Trophoblast cell (in vitro differentiated cells and primary cell): ENCODE results near the gene OR9I1.

Experiments used
- DNase-seq, 2 donors: peaks; one replicate each; pipeline ENCODE4 v3.0.0-alpha.2; 2016
- H2AFZ ChIP-seq: 2 replicates; pipeline ENCODE4 v1.6.1; 2013; ENCODE audit warnings: low read length, moderate library complexity, mild to moderate bottlenecking; ENCODE audit not compliant: insufficient read depth, poor library complexity
- H2AK5ac ChIP-seq: 2 replicates; pipeline ENCODE4 v1.6.1; 2013; ENCODE audit warnings: mild to moderate bottlenecking, low read length
- H2BK120ac ChIP-seq: 2 replicates; pipeline ENCODE4 v1.6.1; 2013; ENCODE audit warnings: low read length, mild to moderate bottlenecking, moderate library complexity; ENCODE audit not compliant: insufficient read depth, poor library complexity
- H2BK12ac ChIP-seq: 2 replicates; pipeline ENCODE4 v1.6.1; 2013; ENCODE audit warnings: mild to moderate bottlenecking, low read length, moderate library complexity
- H2BK5ac ChIP-seq: 2 replicates; pipeline ENCODE4 v1.6.1; 2013; ENCODE audit warnings: low read length, low read depth, moderate library complexity, mild to moderate bottlenecking; ENCODE audit not compliant: poor library complexity
- H3K14ac ChIP-seq: 2 replicates; pipeline ENCODE4 v1.6.1; 2013; ENCODE audit warnings: mild to moderate bottlenecking, low read length
- H3K18ac ChIP-seq: 2 replicates; pipeline ENCODE4 v1.6.1; 2013; ENCODE audit warnings: mild to moderate bottlenecking, low read length
- H3K23ac ChIP-seq: 2 replicates; pipeline ENCODE4 v1.6.1; 2013; ENCODE audit warnings: low read length
- H3K27ac ChIP-seq: 2 replicates; pipeline ENCODE4 v1.5.1; 2013; ENCODE audit warnings: low read depth, mild to moderate bottlenecking, inconsistent platforms, low read length, moderate library complexity
- H3K27me3 ChIP-seq: 2 replicates; pipeline ENCODE4 v1.6.1; 2013; ENCODE audit warnings: inconsistent platforms, mild to moderate bottlenecking, low read length, moderate library complexity; ENCODE audit not compliant: insufficient read depth
- H3K36me3 ChIP-seq, 2 experiments: 1 replicate in 1 of 2; 2 replicates in 1 of 2; pipeline ENCODE4 v1.6.1; 2013; ENCODE audit warnings: low read length in 2 of 2, mild to moderate bottlenecking in 2 of 2, moderate library complexity in 1 of 2; ENCODE audit not compliant: insufficient read depth in 2 of 2, control insufficient read depth in 1 of 2
- H3K4ac ChIP-seq: 2 replicates; pipeline ENCODE4 v1.6.1; 2013; ENCODE audit warnings: low read depth, mild to moderate bottlenecking, low read length, moderate library complexity
- H3K4me1 ChIP-seq, 2 experiments: 1 replicate in 1 of 2; 2 replicates in 1 of 2; pipeline ENCODE4 v1.6.1; 2013; ENCODE audit warnings: low read length in 2 of 2, mild to moderate bottlenecking in 2 of 2, moderate library complexity in 1 of 2; ENCODE audit not compliant: insufficient read depth in 2 of 2, control insufficient read depth in 1 of 2
- H3K4me2 ChIP-seq: 2 replicates; pipeline ENCODE4 v1.6.1; 2013; ENCODE audit warnings: inconsistent platforms, mild to moderate bottlenecking, low read length, moderate library complexity
- H3K4me3 ChIP-seq: 2 replicates; pipeline ENCODE4 v1.5.1; 2013; ENCODE audit warnings: mild to moderate bottlenecking, low read depth, low read length, inconsistent platforms
- H3K79me1 ChIP-seq: one replicate; pipeline ENCODE4 v1.6.1; 2013; ENCODE audit warnings: low read length
- H3K79me2 ChIP-seq: 2 replicates; pipeline ENCODE4 v1.6.1; 2013; ENCODE audit warnings: low read length, mild to moderate bottlenecking; ENCODE audit not compliant: control insufficient read depth, insufficient read depth, poor library complexity
- H3K9ac ChIP-seq: 2 replicates; pipeline ENCODE4 v1.6.1; 2013; ENCODE audit warnings: mild to moderate bottlenecking, low read length
- H3K9me3 ChIP-seq: 2 replicates; pipeline ENCODE4 v1.6.1; 2013; ENCODE audit warnings: low read depth, mild to moderate bottlenecking, control low read depth, inconsistent platforms, low read length; ENCODE audit not compliant: insufficient read depth
- H4K12ac ChIP-seq: 2 replicates; pipeline ENCODE4 v1.6.1; 2013; ENCODE audit warnings: low read depth, mild to moderate bottlenecking, low read length, moderate library complexity
- H4K8ac ChIP-seq: 2 replicates; pipeline ENCODE4 v1.6.1; 2013; ENCODE audit warnings: low read depth, mild to moderate bottlenecking, low read length, moderate library complexity
- H4K91ac ChIP-seq: one replicate; pipeline ENCODE4 v1.6.1; 2013; ENCODE audit warnings: low read depth, mild to moderate bottlenecking, low read length, moderate library complexity
- WGBS: extraction: QIAGEN DNeasy Blood & Tissue Kit; methylation state at CpG from one replicate; pipeline ENCODE4 v1.1.7; 2013; ENCODE audit warnings: missing lambda C conversion rate; ENCODE audit not compliant: insufficient read length, insufficient coverage; ENCODE audit errors: extremely low coverage; 5-methylcytosine and 5-hydroxymethylcytosine counted together

The OR9I1 gene

DNA sequence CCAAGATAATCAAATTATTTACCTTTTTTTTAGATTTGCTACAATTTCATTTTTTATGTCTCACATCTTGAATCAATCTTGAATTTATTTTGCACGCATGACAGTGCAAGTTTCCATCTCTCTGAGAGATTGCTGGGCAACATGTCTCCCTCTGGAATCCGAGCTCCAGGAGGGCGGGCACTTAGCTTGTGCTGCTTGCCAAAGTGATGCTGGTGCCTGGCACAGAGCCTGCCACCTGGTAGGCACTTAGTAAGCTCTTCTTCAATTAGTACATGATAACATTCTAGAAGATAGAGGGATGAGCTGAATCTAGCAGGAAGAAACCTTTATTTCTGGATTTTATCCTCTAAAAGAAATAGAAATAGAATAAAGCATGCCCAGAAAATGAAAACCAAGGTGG lies 27.5 kb upstream of the OR9I1 start:
- no peak overlapping the region for H2BK5ac ChIP-seq
- no peak overlapping the region for H3K14ac ChIP-seq

DNA sequence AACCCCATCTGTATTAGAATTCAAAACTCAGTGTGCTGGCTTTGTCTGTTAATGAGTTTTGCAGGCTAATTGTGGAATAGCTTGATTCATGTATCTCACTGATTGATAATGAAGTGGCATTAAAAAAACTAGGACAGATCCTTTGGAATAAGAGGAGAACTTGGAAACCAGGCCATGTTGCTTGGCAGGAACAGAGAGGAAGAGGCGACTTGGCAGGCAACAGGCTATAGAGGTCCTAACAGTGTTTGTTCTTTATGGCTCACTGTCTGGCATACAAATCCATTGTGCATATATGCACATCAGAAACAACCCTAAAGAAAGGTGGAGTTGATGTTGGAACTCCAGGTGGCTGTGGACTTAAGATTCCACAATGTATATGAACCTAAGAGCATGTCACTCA lies 17.4 kb upstream of the OR9I1 start:
- WGBS = no CpG with 5 or more reads among the region's 1 CpG
- Histone ChIP-seq H3K18ac (no peak overlapping the region), H3K14ac (no peak overlapping the region), H3K79me2 (no peaks in the 10 kb centered on the region), H3K23ac (no peak overlapping the region), H3K9ac (no peak overlapping the region), H2BK5ac (no peak overlapping the region), H2BK12ac (no peak overlapping the region), H3K4me1 (no peaks in the 10 kb centered on the region), H3K4ac (no peak overlapping the region), H3K36me3 (no peaks in the 10 kb centered on the region), H3K4me3 (no peak overlapping the region), H2BK120ac (no peak overlapping the region), H3K27me3 (no peaks in the 10 kb centered on the region), H4K8ac (no peak overlapping the region), H4K91ac (no peak overlapping the region), H3K9me3 (no peaks in the 10 kb centered on the region), H4K12ac (no peak overlapping the region), H2AFZ (no peak overlapping the region), H3K79me1 (no peaks in the 10 kb centered on the region), H3K4me2 (no peak overlapping the region), H3K27ac (no peak overlapping the region), H2AK5ac (no peak overlapping the region)
- DNase-seq = no peak

More for the DNA sequence above, 27.5 kb upstream of the OR9I1 start:
- Histone ChIP-seq H3K4me1 (no peaks in the 10 kb centered on the region), H3K4ac (no peak overlapping the region), H2BK120ac (no peak overlapping the region), H3K4me2 (no peak overlapping the region), H3K79me1 (no peaks in the 10 kb centered on the region), H3K4me3 (no peak overlapping the region), H3K27ac (no peak overlapping the region), H3K9ac (no peak overlapping the region), H2AK5ac (no peak overlapping the region), H3K9me3 (no peaks in the 10 kb centered on the region), H2BK12ac (no peak overlapping the region), H3K18ac (no peak overlapping the region), H4K12ac (no peak overlapping the region), H3K36me3 (no peaks in the 10 kb centered on the region), H3K27me3 (no peaks in the 10 kb centered on the region), H3K23ac (no peak overlapping the region), H3K79me2 (no peaks in the 10 kb centered on the region), H2AFZ (no peak overlapping the region), H4K91ac (no peak overlapping the region), H4K8ac (no peak overlapping the region)
- WGBS = no CpG with 5 or more reads among the region's 3 CpGs
- no peak for DNase-seq

GRCh38 chr11:58135171-58135570 lies 9.8 kb upstream of the OR9I1 start:
- H2BK12ac ChIP-seq = no peak overlapping the region
- no peak overlapping the region for H3K27ac ChIP-seq
- H3K4ac ChIP-seq = no peak overlapping the region
- H3K79me2 ChIP-seq = no peaks in the 10 kb centered on the region
- no peak overlapping the region for H2AFZ ChIP-seq
- no peak overlapping the region for H2AK5ac ChIP-seq
- H3K27me3 ChIP-seq = no peaks in the 10 kb centered on the region
- H3K79me1 ChIP-seq = no peaks in the 10 kb centered on the region
- H3K9me3 ChIP-seq = no peaks in the 10 kb centered on the region
- H3K9ac ChIP-seq = no peak overlapping the region
- H3K23ac ChIP-seq = no peak overlapping the region
- H4K8ac ChIP-seq = no peak overlapping the region
- no peaks in the 10 kb centered on the region for H3K4me1 ChIP-seq
- H3K18ac ChIP-seq = no peak overlapping the region
- H2BK5ac ChIP-seq = no peak overlapping the region
- no peaks in the 10 kb centered on the region for H3K36me3 ChIP-seq
- H4K91ac ChIP-seq = no peak overlapping the region
- H2BK120ac ChIP-seq = no peak overlapping the region
- no peak for DNase-seq
- no CpG with 5 or more reads among the region's 1 CpG for WGBS
- no peak overlapping the region for H3K4me3 ChIP-seq
- H3K4me2 ChIP-seq = no peak overlapping the region
- H3K14ac ChIP-seq = no peak overlapping the region
- no peak overlapping the region for H4K12ac ChIP-seq

- no CpG with 5 or more reads among the region's 1 CpG for WGBS
Observed at GRCh38 chr11:58134151-58134550, 8.8 kb upstream of the OR9I1 start.

More at GRCh38 chr11:58134151-58134550, 8.8 kb upstream of the OR9I1 start:
- no peaks in the 10 kb centered on the region for H3K79me2 ChIP-seq
- H3K27ac ChIP-seq = no peak overlapping the region
- H3K14ac ChIP-seq = no peak overlapping the region
- H4K8ac ChIP-seq = no peak overlapping the region
- no peaks in the 10 kb centered on the region for H3K4me1 ChIP-seq
- no peak overlapping the region for H4K91ac ChIP-seq
- no peak overlapping the region for H2BK120ac ChIP-seq
- no peak overlapping the region for H3K23ac ChIP-seq
- H2AK5ac ChIP-seq = no peak overlapping the region
- no peak overlapping the region for H3K4ac ChIP-seq
- no peak overlapping the region for H2BK5ac ChIP-seq
- no peaks in the 10 kb centered on the region for H3K79me1 ChIP-seq
- H3K4me2 ChIP-seq = no peak overlapping the region
- H3K18ac ChIP-seq = no peak overlapping the region
- H3K27me3 ChIP-seq = no peaks in the 10 kb centered on the region
- H3K9me3 ChIP-seq = no peaks in the 10 kb centered on the region
- DNase-seq = no peak
- no peak overlapping the region for H3K9ac ChIP-seq
- no peaks in the 10 kb centered on the region for H3K36me3 ChIP-seq
- no peak overlapping the region for H2AFZ ChIP-seq
- no peak overlapping the region for H2BK12ac ChIP-seq
- no peak overlapping the region for H3K4me3 ChIP-seq
- H4K12ac ChIP-seq = no peak overlapping the region
